GM23338 (cell line): Measurements from ENCODE around the gene MYO16. TPM values are rescaled to one million over a fixed set of nuclear protein-coding genes. Genes with fewer than 3 reads are reported as not detected.
A peak's percentile ranks its signal among the peaks of the same experiment; 100 is the strongest.

Experiments
- ATAC-seq: fragments of 200-7000 bp; cut with Tn5 transposase; 3 replicates; pipeline ENCODE4 v1.9.1; 2020
- DNase-seq: peaks from one replicate; pipeline ENCODE4 v3.0.0-alpha.2; 2015; ENCODE audit warnings: low spot score
- H2AFZ ChIP-seq: fragments of 200-600 bp; sonication (generic); 2 replicates; pipeline ENCODE4 v1.8.0; 2016; ENCODE audit warnings: antibody characterized with exemption, mild to moderate bottlenecking, moderate library complexity
- H3F3A ChIP-seq: fragments of 200-600 bp; sonication (generic); replicated peaks from 2 replicates; pipeline ENCODE4 v1.8.0; 2017; ENCODE audit warnings: antibody characterized with exemption, mixed run types, low read depth
- H3K27ac ChIP-seq: fragments of 200-600 bp; sonication (generic); 2 replicates; pipeline ENCODE4 v1.6.1; 2016; ENCODE audit warnings: low read depth
- H3K27me3 ChIP-seq: fragments of 200-600 bp; sonication (generic); 2 replicates; pipeline ENCODE4 v1.8.0; 2016; ENCODE audit warnings: mild to moderate bottlenecking, mixed run types, moderate library complexity; ENCODE audit not compliant: insufficient read depth
- H3K36me3 ChIP-seq: fragments of 200-600 bp; sonication (generic); 2 replicates; pipeline ENCODE4 v1.8.0; 2016; ENCODE audit warnings: mild to moderate bottlenecking; ENCODE audit not compliant: insufficient read depth
- H3K4me1 ChIP-seq: fragments of 200-600 bp; sonication (generic); 2 replicates; pipeline ENCODE4 v1.8.0; 2016; ENCODE audit warnings: mild to moderate bottlenecking, moderate library complexity; ENCODE audit not compliant: insufficient read depth
- H3K4me2 ChIP-seq: fragments of 200-600 bp; sonication (generic); 2 replicates; pipeline ENCODE4 v1.7.1; 2017; ENCODE audit warnings: mixed run types
- H3K4me3 ChIP-seq: fragments of 200-600 bp; sonication (generic); 2 replicates; pipeline ENCODE4 v1.6.1; 2016; ENCODE audit warnings: mixed run types
- H3K79me2 ChIP-seq: fragments of 200-600 bp; sonication (generic); replicated peaks from 2 replicates; pipeline ENCODE4 v1.8.0; 2017; ENCODE audit warnings: mild to moderate bottlenecking; ENCODE audit not compliant: insufficient read depth
- H3K9me2 ChIP-seq: fragments of 200-600 bp; sonication (generic); 2 replicates; pipeline ENCODE4 v1.8.0; 2017; ENCODE audit not compliant: insufficient read depth
- H4K20me1 ChIP-seq: fragments of 200-600 bp; sonication (generic); replicated peaks from 2 replicates; pipeline ENCODE4 v1.8.0; 2017; ENCODE audit warnings: mild to moderate bottlenecking; ENCODE audit not compliant: insufficient read depth
- H3K27ac Mint-ChIP-seq: 2 replicates; pipeline ENCODE4 v1.8.0; 2020; ENCODE audit warnings: inconsistent platforms, mild to moderate bottlenecking, moderate library complexity, mixed read lengths
- H3K27me3 Mint-ChIP-seq: 3 replicates; pipeline ENCODE4 v1.8.0; 2022; ENCODE audit warnings: low read depth, mild to moderate bottlenecking, moderate library complexity, mixed read lengths, inconsistent platforms; ENCODE audit not compliant: insufficient read depth, poor library complexity
- H3K36me3 Mint-ChIP-seq: 3 replicates; pipeline ENCODE4 v1.8.0; 2021; ENCODE audit warnings: low read depth, mild to moderate bottlenecking, inconsistent platforms, moderate library complexity, mixed read lengths
- H3K4me1 Mint-ChIP-seq: 3 replicates; pipeline ENCODE4 v1.8.0; 2020; ENCODE audit warnings: mild to moderate bottlenecking, inconsistent platforms, mixed read lengths
- H3K4me3 Mint-ChIP-seq: 3 replicates; pipeline ENCODE4 v1.8.0; 2021; ENCODE audit warnings: moderate library complexity, mild to moderate bottlenecking, inconsistent platforms, mixed read lengths
- H3K9me3 Mint-ChIP-seq: 3 replicates; pipeline ENCODE4 v1.8.0; 2020; ENCODE audit warnings: moderate library complexity, mild to moderate bottlenecking, inconsistent platforms, mixed read lengths
- CREB1 ChIP-seq: fragments of 250-450 bp; sonication (Bioruptor Pico); IDR thresholded peaks from 2 replicates; pipeline ENCODE4 v1.5.0; 2020; ENCODE audit warnings: low read depth, mild to moderate bottlenecking, moderate library complexity
- EZH2 ChIP-seq: fragments of 200-600 bp; sonication (generic); IDR thresholded peaks from one replicate; pipeline ENCODE4 v1.8.0; 2017; ENCODE audit warnings: antibody characterized with exemption, mild to moderate bottlenecking, low read depth; ENCODE audit not compliant: unreplicated experiment
- EZH2phosphoT487 ChIP-seq: fragments of 200-600 bp; sonication (generic); IDR thresholded peaks from one replicate; pipeline ENCODE4 v1.8.1; 2018; ENCODE audit warnings: antibody characterized with exemption; ENCODE audit not compliant: unreplicated experiment
- NANOG ChIP-seq: IDR thresholded peaks from 2 replicates; pipeline ENCODE4 v1.6.1; 2016; ENCODE audit warnings: antibody characterized with exemption, borderline replicate concordance
- POLR2AphosphoS5 ChIP-seq: IDR thresholded peaks from 2 replicates; pipeline ENCODE4 v1.6.1; 2016; ENCODE audit warnings: antibody characterized with exemption, low read depth
- STAT1 ChIP-seq: IDR thresholded peaks from one replicate; pipeline ENCODE4 v1.6.1; 2016; ENCODE audit warnings: antibody characterized with exemption; ENCODE audit not compliant: unreplicated experiment
- ZNF114 ChIP-seq: fragments of 250-450 bp; sonication (Bioruptor Pico); IDR thresholded peaks from 2 replicates; pipeline ENCODE4 v1.5.0; 2020; ENCODE audit warnings: mild to moderate bottlenecking, moderate library complexity
- ZNF331 ChIP-seq: fragments of 250-450 bp; sonication (Bioruptor Pico); IDR thresholded peaks from 2 replicates; pipeline ENCODE4 v1.5.0; 2020; ENCODE audit warnings: low read depth, mild to moderate bottlenecking, moderate library complexity
- polyA plus RNA-seq: library from polyadenylated mRNA; unstranded; fragments of >200 nt; fragmentation: Nextera tagmentation; extraction: Ambion mirVana; gene quantifications from 2 replicates; pipeline ENCODE4 v1.2.1, GENCODE V29; 2016
- total RNA-seq: library from RNA; depleted of rRNA; stranded (reverse); fragments of >200 nt; shearing (Covaris generic); gene quantifications from 2 replicates; pipeline ENCODE4 v1.2.3, GENCODE V29; 2014
- TF ChIP-seq, protein P1 (sequence below): IDR thresholded peaks from one replicate; pipeline ENCODE4 v1.6.1; 2018; ENCODE audit warnings: antibody characterized with exemption; ENCODE audit not compliant: unreplicated experiment
- TF ChIP-seq, protein P2 (sequence below), 2 experiments: fragments of 200-600 bp in 1 of 2; sonication (generic) in 1 of 2; conservative IDR thresholded peaks; 2 replicates each; pipeline versions ENCODE4 v1.5.1 to v1.6.1; 2016 to 2017; ENCODE audit warnings: antibody characterized with exemption in 2 of 2, low read depth in 2 of 2, mild to moderate bottlenecking in 2 of 2, moderate library complexity in 1 of 2
- TF ChIP-seq, protein P3 (sequence below): IDR thresholded peaks from 2 replicates; pipeline ENCODE4 v1.6.1; 2016; ENCODE audit warnings: antibody characterized with exemption

The MYO16 gene
- total and polyA plus RNA-seq, 2 experiments from 2014 or later = 0.10 to 0.13 TPM

DNA sequence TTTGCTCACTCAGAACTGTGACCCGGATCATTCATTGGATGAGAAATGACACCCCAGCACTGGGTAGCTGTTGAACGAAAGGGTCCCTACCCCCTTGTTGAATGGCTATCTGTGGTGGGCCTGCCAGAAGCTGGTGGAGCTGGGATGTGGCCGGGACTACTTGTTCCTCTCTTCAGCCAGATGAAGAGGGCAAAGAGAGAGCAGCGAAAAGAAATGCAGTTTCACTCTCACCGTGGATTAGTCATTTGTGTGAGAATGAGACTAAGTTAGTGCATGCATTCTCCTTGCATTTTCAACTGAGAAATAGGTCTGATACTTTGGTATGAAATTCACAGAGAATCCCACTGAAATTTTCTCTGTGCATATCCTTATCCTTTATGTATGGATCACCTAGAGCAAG lies 603.9 kb downstream of the MYO16 start:
- no peak overlapping the region for H3K27ac ChIP-seq
- H4K20me1 ChIP-seq = no peaks in the 10 kb centered on the region
- H2AFZ ChIP-seq = peak overlapping the region; percentile 47; the same call in 1 of the 2 replicates
- no peak for DNase-seq
- no peak overlapping the region for H3K4me2 ChIP-seq
- no peaks in the 10 kb centered on the region for H3K79me2 ChIP-seq
- no peaks in the 10 kb centered on the region for H3F3A ChIP-seq
- no peak for TF ChIP-seq CREB1
- TF ChIP-seq EZH2phosphoT487 = no peak
- TF ChIP-seq STAT1 = no peak
- TF ChIP-seq, protein P1, sequence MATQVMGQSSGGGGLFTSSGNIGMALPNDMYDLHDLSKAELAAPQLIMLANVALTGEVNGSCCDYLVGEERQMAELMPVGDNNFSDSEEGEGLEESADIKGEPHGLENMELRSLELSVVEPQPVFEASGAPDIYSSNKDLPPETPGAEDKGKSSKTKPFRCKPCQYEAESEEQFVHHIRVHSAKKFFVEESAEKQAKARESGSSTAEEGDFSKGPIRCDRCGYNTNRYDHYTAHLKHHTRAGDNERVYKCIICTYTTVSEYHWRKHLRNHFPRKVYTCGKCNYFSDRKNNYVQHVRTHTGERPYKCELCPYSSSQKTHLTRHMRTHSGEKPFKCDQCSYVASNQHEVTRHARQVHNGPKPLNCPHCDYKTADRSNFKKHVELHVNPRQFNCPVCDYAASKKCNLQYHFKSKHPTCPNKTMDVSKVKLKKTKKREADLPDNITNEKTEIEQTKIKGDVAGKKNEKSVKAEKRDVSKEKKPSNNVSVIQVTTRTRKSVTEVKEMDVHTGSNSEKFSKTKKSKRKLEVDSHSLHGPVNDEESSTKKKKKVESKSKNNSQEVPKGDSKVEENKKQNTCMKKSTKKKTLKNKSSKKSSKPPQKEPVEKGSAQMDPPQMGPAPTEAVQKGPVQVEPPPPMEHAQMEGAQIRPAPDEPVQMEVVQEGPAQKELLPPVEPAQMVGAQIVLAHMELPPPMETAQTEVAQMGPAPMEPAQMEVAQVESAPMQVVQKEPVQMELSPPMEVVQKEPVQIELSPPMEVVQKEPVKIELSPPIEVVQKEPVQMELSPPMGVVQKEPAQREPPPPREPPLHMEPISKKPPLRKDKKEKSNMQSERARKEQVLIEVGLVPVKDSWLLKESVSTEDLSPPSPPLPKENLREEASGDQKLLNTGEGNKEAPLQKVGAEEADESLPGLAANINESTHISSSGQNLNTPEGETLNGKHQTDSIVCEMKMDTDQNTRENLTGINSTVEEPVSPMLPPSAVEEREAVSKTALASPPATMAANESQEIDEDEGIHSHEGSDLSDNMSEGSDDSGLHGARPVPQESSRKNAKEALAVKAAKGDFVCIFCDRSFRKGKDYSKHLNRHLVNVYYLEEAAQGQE = no peak
- no peak for TF ChIP-seq EZH2
- no peak for TF ChIP-seq ZNF331 (CRISPR knock-in tag)
- no peak for TF ChIP-seq POLR2AphosphoS5
- no peak for ATAC-seq
- no peak overlapping the region for H3K27ac Mint-ChIP-seq
- H3K4me3 Mint-ChIP-seq = no peak overlapping the region
- H3K9me2 ChIP-seq = peaks cover 17% of the 10 kb centered on the region; the same call in 1 of the 2 replicates
- H3K36me3 ChIP-seq = no peaks in the 10 kb centered on the region
- peaks cover 9% of the 10 kb centered on the region; the same call in 2 of the 3 replicates for H3K36me3 Mint-ChIP-seq
- no peaks in the 10 kb centered on the region for H3K4me1 ChIP-seq
- H3K27me3 Mint-ChIP-seq = peaks cover 5% of the 10 kb centered on the region
- no peaks in the 10 kb centered on the region for H3K27me3 ChIP-seq
- peaks cover 14% of the 10 kb centered on the region; the same call in 2 of the 3 replicates for H3K9me3 Mint-ChIP-seq
- no peaks in the 10 kb centered on the region for H3K4me1 Mint-ChIP-seq
- H3K4me3 ChIP-seq = no peak overlapping the region

- peaks cover 20% of the 10 kb centered on the region; the same call in 1 of the 2 replicates for H3K9me2 ChIP-seq
- no peak overlapping the region for H3K4me3 Mint-ChIP-seq
- H3K79me2 ChIP-seq = no peaks in the 10 kb centered on the region
- H3F3A ChIP-seq = no peaks in the 10 kb centered on the region
- no peaks in the 10 kb centered on the region for H3K4me1 Mint-ChIP-seq
- H3K27ac Mint-ChIP-seq = no peak overlapping the region
- no peaks in the 10 kb centered on the region for H3K4me1 ChIP-seq
- H3K4me3 ChIP-seq = no peak overlapping the region
- H3K4me2 ChIP-seq = no peak overlapping the region
- TF ChIP-seq CREB1 (no peak), EZH2 (no peak), NANOG (no peak), EZH2phosphoT487 (no peak), STAT1 (no peak), POLR2AphosphoS5 (no peak), ZNF114 (CRISPR knock-in tag) (no peak)
- TF ChIP-seq, protein P1 = no peak
- TF ChIP-seq, protein P2, sequence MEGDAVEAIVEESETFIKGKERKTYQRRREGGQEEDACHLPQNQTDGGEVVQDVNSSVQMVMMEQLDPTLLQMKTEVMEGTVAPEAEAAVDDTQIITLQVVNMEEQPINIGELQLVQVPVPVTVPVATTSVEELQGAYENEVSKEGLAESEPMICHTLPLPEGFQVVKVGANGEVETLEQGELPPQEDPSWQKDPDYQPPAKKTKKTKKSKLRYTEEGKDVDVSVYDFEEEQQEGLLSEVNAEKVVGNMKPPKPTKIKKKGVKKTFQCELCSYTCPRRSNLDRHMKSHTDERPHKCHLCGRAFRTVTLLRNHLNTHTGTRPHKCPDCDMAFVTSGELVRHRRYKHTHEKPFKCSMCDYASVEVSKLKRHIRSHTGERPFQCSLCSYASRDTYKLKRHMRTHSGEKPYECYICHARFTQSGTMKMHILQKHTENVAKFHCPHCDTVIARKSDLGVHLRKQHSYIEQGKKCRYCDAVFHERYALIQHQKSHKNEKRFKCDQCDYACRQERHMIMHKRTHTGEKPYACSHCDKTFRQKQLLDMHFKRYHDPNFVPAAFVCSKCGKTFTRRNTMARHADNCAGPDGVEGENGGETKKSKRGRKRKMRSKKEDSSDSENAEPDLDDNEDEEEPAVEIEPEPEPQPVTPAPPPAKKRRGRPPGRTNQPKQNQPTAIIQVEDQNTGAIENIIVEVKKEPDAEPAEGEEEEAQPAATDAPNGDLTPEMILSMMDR (conservative IDR thresholded peaks at IDR 0.05; ENCODE audit: low read depth in 2 of 2) = no peak
- TF ChIP-seq, protein P3, sequence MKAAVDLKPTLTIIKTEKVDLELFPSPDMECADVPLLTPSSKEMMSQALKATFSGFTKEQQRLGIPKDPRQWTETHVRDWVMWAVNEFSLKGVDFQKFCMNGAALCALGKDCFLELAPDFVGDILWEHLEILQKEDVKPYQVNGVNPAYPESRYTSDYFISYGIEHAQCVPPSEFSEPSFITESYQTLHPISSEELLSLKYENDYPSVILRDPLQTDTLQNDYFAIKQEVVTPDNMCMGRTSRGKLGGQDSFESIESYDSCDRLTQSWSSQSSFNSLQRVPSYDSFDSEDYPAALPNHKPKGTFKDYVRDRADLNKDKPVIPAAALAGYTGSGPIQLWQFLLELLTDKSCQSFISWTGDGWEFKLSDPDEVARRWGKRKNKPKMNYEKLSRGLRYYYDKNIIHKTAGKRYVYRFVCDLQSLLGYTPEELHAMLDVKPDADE = no peak
- peaks cover 5% of the 10 kb centered on the region; the same call in 1 of the 3 replicates for H3K9me3 Mint-ChIP-seq
- no peak for ATAC-seq
- no peaks in the 10 kb centered on the region for H3K27me3 ChIP-seq
- no peaks in the 10 kb centered on the region for H4K20me1 ChIP-seq
- peaks cover 5% of the 10 kb centered on the region for H3K27me3 Mint-ChIP-seq
- DNase-seq = no peak
- H3K27ac ChIP-seq = no peak overlapping the region
- no peaks in the 10 kb centered on the region for H3K36me3 Mint-ChIP-seq
- no peak overlapping the region for H2AFZ ChIP-seq
- H3K36me3 ChIP-seq = no peaks in the 10 kb centered on the region
Observed at GRCh38 chr13:109235901-109236300, 606.5 kb downstream of the MYO16 start.
